8988T (cell line): ENCODE data around the gene LENG9.
"Not testable (repeated sequence)": the region's sequence is repeated elsewhere in the genome, so short reads cannot be mapped to it uniquely, and the experiment has no call there.

Experiments used
- DNase-seq: peaks from one replicate; pipeline ENCODE4 v3.0.0; 2011

Gene LENG9

DNA sequence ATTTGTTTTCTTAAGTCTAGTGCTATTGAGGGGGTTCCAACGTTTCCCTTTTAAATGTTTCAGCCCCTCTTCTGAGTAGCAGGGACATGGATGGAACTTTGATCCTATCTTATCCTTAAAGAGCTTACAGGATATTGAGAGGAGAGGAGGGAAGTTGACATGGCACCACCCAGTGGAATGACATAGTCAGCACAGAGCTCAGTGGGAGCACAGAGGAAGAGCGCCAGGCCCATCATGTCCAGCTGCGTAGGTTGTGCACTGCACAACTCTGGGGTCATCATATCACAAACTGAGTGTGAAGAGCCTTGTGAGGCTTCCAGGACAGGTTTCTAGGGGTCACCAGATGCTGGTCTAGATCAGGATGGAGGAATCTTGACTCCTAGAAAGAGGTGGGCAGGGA, 14.1 kb upstream of the LENG9 start:
- DNase-seq, result no peak

DNA sequence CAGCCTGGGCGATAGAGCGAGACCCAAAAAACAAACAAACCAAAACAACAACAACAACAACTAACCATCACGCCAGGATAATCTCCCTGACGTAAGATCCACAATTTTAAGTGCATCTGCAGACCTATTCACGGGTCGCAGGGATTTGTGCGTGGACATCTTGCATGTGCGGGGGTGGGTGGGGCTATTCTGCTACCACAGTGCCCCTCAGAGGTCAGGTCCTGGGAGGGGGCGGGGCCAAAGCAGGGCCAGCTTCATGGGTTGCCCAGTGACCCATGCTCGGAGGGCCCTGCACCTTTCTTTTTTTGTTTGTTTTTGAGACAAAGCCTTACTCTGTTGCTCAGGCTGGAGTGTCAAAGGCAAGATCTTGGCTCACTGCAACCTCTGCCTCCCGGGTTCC, 12.1 kb upstream of the LENG9 start:
- DNase-seq, result no peak

DNA sequence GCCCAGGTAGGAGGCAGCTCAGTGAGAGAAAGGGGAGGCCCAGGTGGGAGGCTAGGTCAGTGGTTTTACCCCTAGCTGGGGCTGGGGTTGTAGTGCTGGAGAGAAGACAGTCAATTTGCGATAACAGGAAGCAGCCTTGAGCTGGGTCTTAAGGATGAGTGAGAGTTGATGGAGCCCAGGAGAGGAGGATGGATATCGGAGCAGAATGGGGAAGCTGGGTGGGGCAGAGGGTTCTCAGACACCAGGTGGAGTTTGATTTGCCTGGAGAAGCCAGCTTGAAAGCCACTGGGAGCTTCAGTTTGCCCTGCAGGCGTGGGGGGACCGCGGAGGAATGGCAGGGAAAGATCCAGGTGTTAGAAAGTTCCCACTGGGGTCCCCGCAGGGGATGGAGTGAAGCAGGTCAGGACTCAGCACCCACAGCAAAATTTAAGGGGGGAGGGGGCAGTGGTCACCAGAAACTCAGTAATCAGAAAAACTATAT, 10.4 kb upstream of the LENG9 start:
- no peak for DNase-seq

- DNase-seq, result peak; percentile 27
These were observed 9.7 kb upstream of the LENG9 start, which contains the start of gene CDC42EP5 for GRCh38 chr19:54473071-54473891. Gene CDC42EP5 (minus strand): TSS chr19:54473296. CDS start chr19:54465547, 7,749 bp downstream.

GRCh38 chr19:54470991-54471782, 7.6 kb upstream of the LENG9 start:
- DNase-seq, result peak; percentile 40

GRCh38 chr19:54470276-54470887, 6.8 kb upstream of the LENG9 start:
- DNase-seq, result no peak

DNA sequence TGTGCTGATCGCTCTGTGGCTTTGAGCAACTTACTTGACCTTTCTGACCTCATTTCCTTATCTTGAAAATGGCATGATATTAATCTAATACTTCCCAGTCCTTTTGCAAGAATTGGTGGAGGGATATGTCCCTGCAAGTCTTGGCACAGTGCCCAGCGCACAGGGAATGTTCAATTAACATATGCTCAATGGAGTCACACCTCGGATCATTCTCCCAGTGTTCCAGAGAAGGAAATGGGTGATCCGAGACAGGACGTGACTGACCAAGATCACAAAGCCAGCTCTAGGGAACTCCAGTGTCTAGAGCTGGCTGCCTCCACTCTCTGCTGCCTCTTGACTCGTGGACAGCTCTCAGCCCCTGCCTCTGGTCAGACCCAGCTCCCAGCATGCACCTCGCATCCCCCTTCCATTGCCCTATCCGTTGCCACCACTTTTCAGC, 5.9 kb upstream of the LENG9 start:
- no peak for DNase-seq

DNA sequence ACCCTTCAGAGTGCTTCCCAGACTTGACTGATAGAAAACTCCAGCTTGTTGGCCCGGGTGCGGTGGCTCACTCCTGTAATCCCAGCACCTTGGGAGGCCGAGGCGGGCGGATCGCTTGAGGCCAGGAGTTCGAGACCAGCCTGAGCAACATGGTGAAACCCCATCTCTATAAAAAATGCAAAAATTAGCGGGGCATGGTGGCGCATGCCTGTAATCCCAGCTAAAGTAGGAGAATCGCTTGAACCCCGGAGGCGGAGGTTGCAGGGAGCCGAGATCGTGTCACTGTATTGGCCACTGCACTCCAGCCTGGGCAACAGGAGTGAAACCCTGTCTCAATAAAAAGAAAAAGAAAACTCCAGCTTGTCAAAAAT, 2.5 kb upstream of the LENG9 start:
- DNase-seq, result not testable (repeated sequence)

- no peak for DNase-seq
These were observed 2.0 kb upstream of the LENG9 start for GRCh38 chr19:54465426-54466109.

DNA sequence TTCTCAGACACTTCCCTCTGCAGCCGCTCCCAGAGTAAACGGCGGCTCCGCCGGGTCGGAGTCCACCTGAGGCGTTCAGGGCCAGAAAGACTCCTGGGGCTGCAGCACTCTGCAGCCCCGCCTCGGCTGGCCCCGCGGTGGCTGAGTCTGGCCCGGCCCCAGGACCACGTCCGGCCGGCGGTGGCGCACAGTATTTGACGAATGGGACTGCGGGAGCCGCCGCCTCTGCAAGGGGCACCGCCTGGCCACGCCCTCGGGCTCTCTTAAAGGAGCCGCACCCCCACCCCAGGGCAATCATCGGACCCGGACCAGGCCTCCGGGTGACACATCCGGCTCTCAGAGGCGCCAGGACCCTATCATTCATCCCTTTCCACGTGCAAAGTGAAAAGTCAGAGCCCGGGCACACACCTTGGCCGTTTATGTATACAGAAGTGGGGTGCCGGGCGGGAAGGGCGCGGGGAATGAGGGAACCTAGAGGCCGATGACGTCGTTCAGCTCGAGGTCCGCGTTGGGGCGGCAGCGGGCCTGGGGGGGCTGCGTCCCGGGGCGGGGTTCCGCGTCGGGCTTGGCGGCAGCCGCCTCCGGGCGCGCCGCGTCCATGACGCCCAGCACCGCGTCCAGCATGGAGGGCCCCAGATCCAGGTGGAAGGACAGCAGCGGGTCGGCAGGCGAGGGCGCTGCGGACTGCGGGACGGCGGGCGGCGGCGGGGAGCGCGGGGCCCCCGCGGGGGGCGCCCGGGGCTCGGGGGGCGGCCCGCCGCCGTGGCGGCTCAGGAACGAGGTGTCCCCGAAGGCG, 1.2 kb upstream of the LENG9 start:
- DNase-seq, result peak; percentile 92

- no peak for DNase-seq
These were observed 559 bp upstream of the LENG9 start for GRCh38 chr19:54464044-54464629.

- no peak for DNase-seq
These were observed 685 bp downstream of the LENG9 start for GRCh38 chr19:54462655-54463530.

- DNase-seq, result no peak
These were observed 1.4 kb downstream of the LENG9 start for GRCh38 chr19:54462047-54462654.

GRCh38 chr19:54461613-54462012, 2.0 kb downstream of the LENG9 start:
- DNase-seq, result no peak

- DNase-seq, result no peak
These were observed 2.4 kb downstream of the LENG9 start for GRCh38 chr19:54461210-54461609.

DNA sequence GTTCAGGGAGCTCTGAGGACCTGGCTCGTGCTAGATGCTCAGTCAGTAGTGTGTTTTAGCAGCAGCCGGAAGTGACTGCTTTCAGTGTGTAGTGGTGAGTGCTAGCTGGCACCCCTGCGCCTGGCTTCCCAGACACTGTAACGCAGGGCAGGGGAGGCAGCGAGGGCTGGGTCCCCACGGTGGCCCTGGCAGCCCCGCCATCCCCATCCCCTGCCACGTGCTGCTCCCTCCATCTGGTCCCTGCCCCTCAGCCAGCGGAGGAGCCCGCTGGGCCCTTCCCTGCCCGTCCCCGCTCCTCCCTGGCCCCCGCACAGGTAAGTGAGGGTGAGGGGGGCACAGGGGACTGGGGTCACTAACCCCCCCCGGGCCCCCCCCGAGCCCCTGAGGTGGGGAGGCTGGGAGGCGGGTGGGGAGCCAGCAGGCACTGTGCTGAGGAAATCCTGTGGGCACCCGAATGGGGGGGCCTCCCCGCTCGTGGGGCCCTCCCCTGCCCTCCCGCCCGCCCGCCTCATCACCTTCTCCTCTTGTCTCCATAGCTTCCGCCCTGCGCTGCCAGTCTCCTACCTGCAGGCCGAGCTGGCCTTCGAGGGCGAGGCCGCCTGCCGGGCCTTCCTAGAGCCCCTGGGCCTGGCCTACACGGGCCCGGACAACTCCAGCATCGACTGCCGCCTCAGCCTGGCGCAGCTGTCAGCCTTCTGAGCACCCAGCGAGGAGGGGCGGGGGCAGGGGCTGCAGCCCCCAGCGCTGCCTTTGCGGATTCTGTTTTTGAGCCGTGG, 3.2 kb downstream of the LENG9 start:
- DNase-seq, result no peak

- no peak for DNase-seq
These were observed 4.0 kb downstream of the LENG9 start for GRCh38 chr19:54459282-54460229.

DNA sequence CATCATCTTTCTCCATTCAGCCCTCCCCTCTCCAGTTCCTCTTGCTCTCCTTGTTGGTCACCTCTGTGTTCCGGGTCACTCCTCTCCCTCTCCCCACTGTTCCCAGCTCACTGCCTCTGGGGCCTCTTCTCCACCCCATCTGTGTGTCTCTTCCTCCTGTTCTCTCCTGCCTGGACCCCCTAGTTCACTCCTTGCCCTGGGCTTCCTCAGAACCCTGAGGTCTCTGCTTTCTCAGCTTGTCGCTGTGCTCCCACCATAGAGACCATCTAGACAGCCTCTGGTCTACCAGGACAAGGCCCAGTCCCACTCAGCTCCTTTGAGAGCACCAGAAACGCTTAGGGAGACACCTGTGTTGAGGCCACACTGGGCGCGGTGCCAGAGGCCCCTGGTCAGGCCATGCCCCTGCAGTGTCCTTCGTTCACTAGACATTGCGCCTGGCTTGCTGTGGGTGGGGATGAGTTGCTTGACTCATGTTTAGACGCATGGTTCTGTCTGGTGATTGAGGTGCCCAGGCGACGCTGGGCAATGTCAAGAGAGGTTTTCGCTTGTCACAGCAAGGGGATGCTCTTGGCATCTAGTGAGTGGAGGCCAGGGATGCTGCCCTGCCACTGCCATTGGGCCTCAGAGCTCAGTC, 4.8 kb downstream of the LENG9 start:
- no peak for DNase-seq
